Hematopoietic multipotent progenitor cell treated with erythropoietin and hydrocortisone succinate and interleukin-3 and kit ligand, for 8 days (in vitro differentiated cells): ENCODE measurements around the gene ACTN3.
"Not testable (repeated sequence)": the region's sequence is repeated elsewhere in the genome, so short reads cannot be mapped to it uniquely, and the experiment has no call there.

Source experiments
- DNase-seq: peaks from one replicate; pipeline ENCODE4 v3.0.0-alpha.2; 2015

The ACTN3 gene

GRCh38 chr11:66546368-66546965 is at the start of gene ACTN3:
ACTN3 (plus strand) TSS chr11:66546903; CDS start chr11:66546938, 35 bp downstream.
- DNase-seq, result no peak

DNA sequence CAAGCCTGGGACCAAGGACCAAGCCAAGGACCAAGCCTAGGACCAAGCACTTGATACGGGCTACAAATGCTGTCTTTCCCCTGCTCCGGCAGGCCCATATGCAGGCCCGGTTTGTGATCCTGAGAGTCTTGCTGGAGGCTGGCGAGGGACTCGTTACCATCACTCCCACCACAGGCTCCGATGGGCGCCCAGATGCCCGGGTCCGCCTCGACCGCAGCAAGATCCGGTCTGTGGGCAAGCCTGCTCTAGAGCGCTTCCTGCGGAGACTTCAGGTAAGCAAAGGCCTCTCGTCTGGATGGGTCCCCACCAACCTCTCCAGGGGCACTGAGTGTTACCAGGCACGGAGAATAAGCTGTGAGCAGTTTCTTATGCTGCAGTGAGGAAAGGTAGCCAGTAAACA is 49.5 kb upstream of the ACTN3 start:
- DNase-seq, result no peak

- DNase-seq, result no peak
These were observed 48.2 kb upstream of the ACTN3 start for GRCh38 chr11:66498506-66498905.

DNA sequence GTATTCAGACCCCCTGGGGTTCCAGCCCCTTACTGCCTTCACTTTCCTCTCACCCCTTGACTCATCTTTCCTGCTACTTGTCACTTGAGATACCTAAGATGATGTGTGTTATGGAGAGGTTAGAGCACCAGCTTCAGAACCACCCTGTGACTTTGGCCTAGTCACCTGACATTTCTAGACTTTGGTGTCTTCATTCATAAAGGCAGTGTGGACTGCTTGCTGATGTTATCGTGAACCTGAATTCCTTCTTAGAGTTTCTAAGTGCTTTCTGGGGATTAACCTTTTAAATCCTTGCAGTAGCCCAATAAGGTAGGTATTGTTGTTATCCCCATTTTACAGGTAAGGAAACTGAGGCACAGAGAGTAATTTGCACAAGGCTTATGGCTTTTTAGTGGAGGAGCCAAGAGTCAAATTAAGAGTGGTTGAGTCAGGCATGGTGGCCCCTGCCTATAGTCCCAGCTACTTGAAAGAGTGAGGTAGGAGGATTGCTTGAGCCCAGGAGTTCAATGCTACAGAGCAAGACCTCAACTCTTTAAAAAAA is 41.4 kb upstream of the ACTN3 start:
- no peak for DNase-seq

DNA sequence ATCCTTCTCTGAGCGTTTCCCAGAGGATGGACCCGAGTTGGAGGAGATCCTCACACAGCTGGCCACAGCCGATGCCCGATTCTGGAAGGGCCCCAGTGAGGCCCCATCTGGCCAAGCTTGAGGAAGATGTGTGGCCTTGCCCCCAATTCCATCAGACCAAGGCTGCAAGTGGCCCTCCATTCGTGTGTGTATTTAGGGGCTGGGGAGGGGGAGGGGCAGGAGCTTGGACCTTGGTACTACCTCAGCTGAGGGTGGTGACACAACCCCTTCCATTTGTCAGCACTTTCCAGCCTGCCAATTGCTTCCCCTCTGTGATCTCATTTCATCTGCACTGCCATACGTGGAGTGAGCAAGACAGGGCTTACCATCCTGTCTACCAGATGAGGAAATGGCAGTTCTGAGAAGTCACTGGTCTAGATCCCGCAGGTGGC is 37.6 kb upstream of the ACTN3 start:
- peak; percentile 5 for DNase-seq

- DNase-seq, result peak; percentile 79
These were observed 36.3 kb upstream of the ACTN3 start, which contains the start of gene BBS1 for GRCh38 chr11:66510271-66510989. BBS1 (plus strand) TSS chr11:66510635; CDS start chr11:66510660, 25 bp downstream.

DNA sequence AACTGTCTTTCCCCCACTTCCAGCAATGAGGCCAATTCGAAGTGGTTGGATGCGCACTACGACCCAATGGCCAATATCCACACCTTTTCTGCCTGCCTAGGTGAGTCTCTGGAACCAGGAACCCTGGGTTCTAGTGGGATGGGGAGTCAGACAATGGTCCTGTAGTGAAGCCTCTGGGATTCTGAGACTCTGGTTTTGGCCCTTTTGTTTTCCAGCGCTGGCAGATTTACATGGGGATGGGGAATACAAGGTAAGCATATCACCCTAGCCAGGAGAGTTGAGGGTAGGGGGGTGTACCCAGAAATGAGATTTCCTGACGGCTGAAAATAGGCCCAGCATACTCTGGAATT is 35.7 kb upstream of the ACTN3 start:
- no peak for DNase-seq

GRCh38 chr11:66523611-66524010 is 23.1 kb upstream of the ACTN3 start:
- no peak for DNase-seq

- DNase-seq, result no peak
These were observed 22.2 kb upstream of the ACTN3 start for GRCh38 chr11:66524304-66525040.

DNA sequence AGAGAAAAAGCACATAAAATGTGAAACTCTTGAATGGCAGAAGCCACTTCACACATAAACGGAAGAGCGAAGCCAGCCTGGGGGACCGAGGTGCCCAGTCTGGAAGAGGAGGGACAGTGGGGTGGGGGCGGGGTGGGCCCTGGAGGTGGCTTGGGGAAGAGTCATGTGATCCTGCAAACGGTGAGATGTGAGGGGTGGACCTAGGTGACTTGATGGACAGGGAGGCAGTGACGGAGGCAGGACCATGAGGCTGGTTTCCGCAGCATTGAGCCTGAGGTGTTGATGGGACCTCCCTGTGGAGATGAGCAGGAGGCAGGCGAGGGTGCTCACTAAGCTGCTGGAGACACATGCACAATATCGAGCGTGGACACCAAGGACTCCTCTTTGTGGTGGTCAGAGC is 17.6 kb upstream of the ACTN3 start:
- DNase-seq, result no peak

DNA sequence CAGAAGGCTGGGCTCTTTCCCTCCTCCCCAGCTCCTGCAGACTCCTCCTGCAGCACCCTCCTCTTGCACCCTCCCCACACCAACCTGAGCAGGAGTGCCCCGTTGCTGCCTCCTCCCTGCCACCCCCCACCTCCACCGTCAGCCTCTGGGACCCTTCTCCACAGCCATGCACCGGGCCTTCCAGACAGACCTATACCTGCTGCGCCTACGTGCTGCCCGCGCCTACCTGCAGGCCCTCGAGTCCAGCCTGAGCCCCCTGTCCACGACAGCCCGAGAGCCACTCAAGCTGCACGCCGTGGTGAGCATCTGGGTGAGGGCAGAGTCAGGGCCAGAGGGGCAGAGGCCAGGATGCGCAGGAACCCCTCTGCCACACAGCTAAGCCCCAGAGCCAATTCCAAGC is 17.0 kb upstream of the ACTN3 start:
- DNase-seq, result no peak

GRCh38 chr11:66530927-66531709 is 15.6 kb upstream of the ACTN3 start:
- DNase-seq, result no peak

GRCh38 chr11:66531841-66532240 is 14.9 kb upstream of the ACTN3 start:
- no peak for DNase-seq

GRCh38 chr11:66532784-66533183 is 13.9 kb upstream of the ACTN3 start:
- DNase-seq, result no peak

DNA sequence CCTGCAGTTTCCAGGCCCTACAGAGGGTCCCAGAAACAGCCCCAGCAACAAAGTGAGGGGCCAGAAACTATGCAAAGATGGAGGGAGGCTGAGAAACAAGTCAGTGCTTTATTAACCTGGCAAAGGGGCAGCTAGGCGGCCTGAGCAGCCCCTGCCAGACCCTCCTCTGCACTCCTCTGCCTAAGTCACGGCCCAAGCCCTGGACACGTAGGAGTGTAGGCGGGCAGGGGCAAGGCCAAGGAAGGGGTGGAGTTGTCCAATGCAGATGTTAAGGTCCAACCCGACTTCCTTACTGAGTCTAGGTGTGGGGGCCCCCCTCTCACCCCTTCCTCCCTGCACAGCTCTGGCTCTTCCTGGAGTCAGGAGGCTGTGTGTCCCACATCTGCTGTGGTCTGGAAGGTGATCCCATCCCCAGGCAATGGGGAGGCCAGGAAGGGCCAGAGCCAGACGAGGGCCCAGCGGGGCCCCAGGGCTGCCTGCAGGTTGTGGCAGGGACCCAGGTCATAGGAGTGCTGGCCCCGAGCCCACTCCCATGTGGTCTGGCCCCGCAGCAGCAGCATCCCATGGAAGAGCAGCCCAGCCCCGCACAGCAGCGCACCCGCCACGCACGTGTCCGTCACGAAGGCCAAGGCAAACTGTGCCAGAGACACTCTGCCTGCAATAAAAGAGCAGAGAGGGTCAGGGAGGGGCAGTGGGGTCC is 7.4 kb upstream of the ACTN3 start:
- DNase-seq, result no peak

- no peak for DNase-seq
These were observed 6.9 kb upstream of the ACTN3 start for GRCh38 chr11:66539870-66540213.

DNA sequence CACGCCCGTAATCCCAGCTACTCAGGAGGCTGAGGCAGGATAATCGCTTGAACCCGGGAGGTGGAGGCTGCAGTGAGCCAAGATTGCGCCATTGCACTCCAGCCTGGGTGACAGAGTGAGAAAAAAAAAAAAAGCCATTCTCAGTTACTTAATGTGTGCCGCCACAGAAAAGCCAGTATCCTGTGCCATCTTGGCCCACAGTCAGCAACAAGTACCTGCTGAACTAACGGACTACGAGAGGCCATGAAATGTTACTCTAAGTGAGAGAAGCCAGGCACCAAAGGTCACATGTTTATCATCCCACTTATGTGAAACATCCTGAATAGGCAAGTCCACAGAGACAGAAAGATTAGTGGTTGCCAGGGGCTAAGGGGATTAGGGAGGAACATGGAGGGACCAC is 6.1 kb upstream of the ACTN3 start:
- DNase-seq, result not testable (repeated sequence)

DNA sequence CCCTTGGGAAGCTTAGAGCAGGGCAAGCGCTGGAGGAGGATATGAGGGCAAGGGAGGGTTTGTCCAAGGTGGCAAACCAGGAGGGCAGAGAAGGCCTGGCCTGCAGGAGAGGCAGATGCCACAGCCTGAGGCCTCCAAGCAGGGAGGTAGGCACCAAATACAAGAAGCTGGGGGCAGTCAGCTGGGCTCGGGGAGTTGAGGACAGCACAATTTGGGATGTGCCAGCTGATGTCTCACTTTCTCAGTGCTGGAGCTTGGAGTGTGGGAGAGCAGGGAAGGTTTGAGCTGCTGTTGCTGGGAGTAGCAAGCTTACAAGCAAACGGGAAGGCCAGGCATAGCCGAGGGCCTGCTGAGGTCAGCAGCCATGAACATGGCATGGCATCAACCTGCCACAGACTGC is 4.8 kb upstream of the ACTN3 start:
- no peak for DNase-seq

DNA sequence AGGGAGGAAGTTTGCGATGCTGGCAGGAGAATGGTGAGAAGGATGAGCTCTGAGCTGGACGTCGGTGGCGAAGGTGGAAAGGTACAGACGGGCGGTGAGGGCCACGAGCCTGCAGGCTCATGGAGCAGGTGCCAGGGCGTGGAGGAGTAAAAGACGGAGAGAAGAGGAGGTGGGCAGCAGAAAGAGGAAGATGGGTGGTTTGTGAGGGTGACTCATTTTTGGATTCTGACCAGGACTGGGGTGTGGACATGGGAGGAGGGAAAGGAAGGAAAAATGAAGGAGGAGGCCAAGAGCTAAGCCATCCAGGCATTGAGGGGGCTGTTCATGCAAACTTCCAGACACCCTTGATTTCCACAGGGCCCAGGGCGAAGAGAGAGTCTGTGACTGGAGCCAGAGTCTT is 4.3 kb upstream of the ACTN3 start:
- no peak for DNase-seq

DNA sequence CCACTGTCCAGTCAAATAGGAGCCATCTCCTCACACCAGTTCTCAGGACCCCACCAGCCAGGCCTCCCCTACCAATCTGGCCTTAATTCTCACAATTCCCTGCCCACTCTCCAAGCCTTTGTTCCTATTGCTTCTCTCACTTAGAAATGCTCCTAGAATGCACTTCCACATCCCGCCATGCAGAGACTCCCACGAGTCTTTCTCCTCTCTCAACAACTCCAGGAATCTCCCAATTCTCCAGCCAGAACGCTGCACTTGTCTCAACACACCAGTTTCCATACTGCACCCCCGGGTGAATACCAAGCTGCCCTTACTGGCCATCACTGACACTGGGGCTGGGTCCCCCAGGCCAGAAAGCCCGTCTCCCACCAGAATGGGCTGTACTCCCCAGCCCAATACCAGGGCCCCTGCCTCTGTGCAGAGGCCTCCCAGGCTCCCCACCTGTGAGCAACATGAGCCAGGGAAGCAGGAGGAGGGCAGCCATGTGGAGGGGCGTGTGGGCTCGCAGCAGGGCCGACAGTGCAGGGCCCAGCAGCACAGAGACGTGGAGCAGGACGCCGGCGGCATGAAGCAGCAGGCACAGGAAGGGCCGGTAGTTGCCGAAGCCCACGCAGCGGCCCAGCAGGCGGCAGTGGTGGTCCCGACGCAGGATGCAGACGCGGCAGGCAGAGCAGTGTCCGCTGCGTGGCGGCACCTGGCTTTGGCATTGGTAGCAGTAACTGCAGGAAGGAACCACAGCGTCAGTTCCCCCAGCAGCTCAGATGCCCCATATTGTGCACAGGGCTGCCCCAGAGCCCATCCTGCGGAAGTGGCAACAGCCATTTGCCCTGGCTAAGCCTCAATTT is 3.2 kb upstream of the ACTN3 start:
- DNase-seq, result peak; percentile 69

- DNase-seq, result not testable (repeated sequence)
These were observed 1.8 kb upstream of the ACTN3 start for GRCh38 chr11:66544952-66545351.
